ENCODE measurements around the gene PCDHB2.
"Not testable (repeated sequence)": the region's sequence is repeated elsewhere in the genome, so short reads cannot be mapped to it uniquely, and the experiment has no call there.

The PCDHB2 gene

DNA sequence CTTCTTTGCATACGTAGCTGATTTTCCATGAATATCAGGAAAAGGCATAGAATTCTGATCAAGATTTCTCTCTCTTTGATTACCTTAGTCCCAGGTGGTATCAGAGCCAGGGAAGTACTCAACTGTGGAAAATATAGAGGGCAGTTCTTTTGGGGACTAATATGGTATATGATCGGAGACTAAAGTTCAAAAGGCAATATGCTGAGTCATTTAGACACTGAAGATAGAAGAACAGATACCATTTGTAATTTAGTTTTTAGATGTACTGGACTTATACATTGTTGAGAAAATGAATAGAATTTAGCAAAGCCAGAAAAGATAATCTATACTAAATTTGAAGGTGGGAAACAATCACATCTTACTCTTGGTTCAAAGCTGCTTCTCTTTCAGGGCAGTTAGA, 10.9 kb downstream of the PCDHB2 start:
- H3K27ac Mint-ChIP-seq, result no peak overlapping the region
- no peaks in the 10 kb centered on the region for H3K4me1 Mint-ChIP-seq
- TF ChIP-seq, protein P1, sequence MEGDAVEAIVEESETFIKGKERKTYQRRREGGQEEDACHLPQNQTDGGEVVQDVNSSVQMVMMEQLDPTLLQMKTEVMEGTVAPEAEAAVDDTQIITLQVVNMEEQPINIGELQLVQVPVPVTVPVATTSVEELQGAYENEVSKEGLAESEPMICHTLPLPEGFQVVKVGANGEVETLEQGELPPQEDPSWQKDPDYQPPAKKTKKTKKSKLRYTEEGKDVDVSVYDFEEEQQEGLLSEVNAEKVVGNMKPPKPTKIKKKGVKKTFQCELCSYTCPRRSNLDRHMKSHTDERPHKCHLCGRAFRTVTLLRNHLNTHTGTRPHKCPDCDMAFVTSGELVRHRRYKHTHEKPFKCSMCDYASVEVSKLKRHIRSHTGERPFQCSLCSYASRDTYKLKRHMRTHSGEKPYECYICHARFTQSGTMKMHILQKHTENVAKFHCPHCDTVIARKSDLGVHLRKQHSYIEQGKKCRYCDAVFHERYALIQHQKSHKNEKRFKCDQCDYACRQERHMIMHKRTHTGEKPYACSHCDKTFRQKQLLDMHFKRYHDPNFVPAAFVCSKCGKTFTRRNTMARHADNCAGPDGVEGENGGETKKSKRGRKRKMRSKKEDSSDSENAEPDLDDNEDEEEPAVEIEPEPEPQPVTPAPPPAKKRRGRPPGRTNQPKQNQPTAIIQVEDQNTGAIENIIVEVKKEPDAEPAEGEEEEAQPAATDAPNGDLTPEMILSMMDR (IDR thresholded peaks at IDR 0.05; ENCODE audit: unreplicated experiment in 3 of 3), result no peak
- H3K36me3 Mint-ChIP-seq (ENCODE audit: low read depth), result peaks cover 91% of the 10 kb centered on the region
- peaks cover 75% of the 10 kb centered on the region for H3K9me3 Mint-ChIP-seq
- no peak overlapping the region for H3K4me3 Mint-ChIP-seq
- H3K27me3 Mint-ChIP-seq (ENCODE audit: low read depth), result no peaks in the 10 kb centered on the region

DNA sequence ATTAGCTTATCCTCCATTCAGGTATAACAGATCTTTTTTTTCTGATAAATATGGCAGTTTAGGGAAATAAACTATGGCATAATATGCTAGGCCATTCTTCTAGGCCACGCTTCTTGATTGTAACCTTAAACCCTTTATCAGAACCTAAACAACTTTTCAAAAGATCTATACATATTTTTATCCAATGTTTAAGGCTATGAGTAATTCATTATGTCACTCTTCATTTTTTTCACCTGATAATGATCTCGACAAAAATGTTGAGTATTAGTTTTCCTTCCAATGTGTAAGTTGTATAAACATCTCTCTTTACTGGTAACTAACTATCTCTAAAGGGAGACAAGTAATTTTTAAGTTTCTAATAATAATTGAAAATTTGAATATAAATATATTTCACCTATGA, 24.8 kb downstream of the PCDHB2 start:
- no peak overlapping the region for H3K27ac Mint-ChIP-seq
- TF ChIP-seq, protein P1 (IDR thresholded peaks at IDR 0.05; ENCODE audit: unreplicated experiment in 3 of 3), result no peak
- peaks cover 82% of the 10 kb centered on the region for H3K36me3 Mint-ChIP-seq (ENCODE audit: low read depth)
- H3K4me1 Mint-ChIP-seq, result no peaks in the 10 kb centered on the region
- H3K27me3 Mint-ChIP-seq (ENCODE audit: low read depth), result peaks cover 4% of the 10 kb centered on the region
- H3K4me3 Mint-ChIP-seq, result no peak overlapping the region
- H3K9me3 Mint-ChIP-seq, result peaks cover 70% of the 10 kb centered on the region

DNA sequence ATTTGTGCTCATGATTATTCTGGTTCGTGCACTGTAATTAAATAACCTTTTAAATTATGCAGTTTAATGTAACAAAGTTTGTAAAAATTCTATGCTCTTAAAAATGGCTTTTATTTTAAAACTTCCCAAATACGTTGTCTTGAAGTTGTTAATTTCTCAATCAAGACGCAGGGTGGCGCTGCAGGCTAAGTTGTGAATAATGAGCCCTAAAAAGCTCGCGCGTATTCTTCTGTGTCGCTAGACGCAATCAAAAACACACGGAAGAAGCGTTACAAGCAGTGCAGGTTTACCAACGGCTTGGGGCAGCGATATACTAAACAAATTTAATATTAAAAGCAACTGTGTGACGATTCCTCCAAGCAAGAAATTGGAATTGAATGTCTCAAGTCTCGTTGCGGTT, 27.1 kb downstream of the PCDHB2 start, which contains the start of gene PCDHB4:
PCDHB4 (plus strand) TSS at position 256 of the 400 bp plus-strand sequence. CDS start 181 bp downstream, outside the sequence.
- Mint-ChIP-seq H3K4me1 (no peaks in the 10 kb centered on the region), H3K27ac (no peak within 1 kb of the TSS), H3K9me3 (peaks cover 56% of the 10 kb centered on the region), H3K36me3 (ENCODE audit: low read depth) (peaks cover 75% of the 10 kb centered on the region), H3K27me3 (ENCODE audit: low read depth) (peaks cover 4% of the 10 kb centered on the region), H3K4me3 (no peak within 1 kb of the TSS)
- TF ChIP-seq, protein P1 (IDR thresholded peaks at IDR 0.05; ENCODE audit: unreplicated experiment in 3 of 3), result no peak

DNA sequence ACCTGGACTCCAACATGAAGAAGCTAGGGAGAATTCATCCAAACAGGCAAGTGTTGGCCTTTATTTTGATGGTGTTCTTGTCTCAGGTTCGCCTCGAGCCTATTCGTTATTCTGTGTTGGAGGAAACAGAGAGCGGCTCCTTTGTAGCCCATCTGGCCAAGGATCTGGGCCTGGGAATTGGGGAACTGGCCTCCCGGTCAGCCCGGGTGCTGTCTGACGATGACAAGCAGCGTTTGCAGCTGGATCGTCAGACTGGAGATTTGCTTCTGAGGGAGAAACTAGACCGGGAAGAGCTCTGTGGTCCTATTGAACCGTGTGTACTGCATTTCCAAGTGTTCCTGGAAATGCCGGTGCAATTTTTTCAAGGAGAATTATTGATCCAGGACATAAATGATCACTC, 27.6 kb downstream of the PCDHB2 start:
- Mint-ChIP-seq H3K27ac (no peak overlapping the region), H3K4me1 (no peaks in the 10 kb centered on the region), H3K9me3 (peaks cover 57% of the 10 kb centered on the region), H3K4me3 (no peak overlapping the region), H3K36me3 (ENCODE audit: low read depth) (peaks cover 75% of the 10 kb centered on the region), H3K27me3 (ENCODE audit: low read depth) (peaks cover 4% of the 10 kb centered on the region)
- TF ChIP-seq, protein P1 (IDR thresholded peaks at IDR 0.05; ENCODE audit: unreplicated experiment in 3 of 3), result no peak

DNA sequence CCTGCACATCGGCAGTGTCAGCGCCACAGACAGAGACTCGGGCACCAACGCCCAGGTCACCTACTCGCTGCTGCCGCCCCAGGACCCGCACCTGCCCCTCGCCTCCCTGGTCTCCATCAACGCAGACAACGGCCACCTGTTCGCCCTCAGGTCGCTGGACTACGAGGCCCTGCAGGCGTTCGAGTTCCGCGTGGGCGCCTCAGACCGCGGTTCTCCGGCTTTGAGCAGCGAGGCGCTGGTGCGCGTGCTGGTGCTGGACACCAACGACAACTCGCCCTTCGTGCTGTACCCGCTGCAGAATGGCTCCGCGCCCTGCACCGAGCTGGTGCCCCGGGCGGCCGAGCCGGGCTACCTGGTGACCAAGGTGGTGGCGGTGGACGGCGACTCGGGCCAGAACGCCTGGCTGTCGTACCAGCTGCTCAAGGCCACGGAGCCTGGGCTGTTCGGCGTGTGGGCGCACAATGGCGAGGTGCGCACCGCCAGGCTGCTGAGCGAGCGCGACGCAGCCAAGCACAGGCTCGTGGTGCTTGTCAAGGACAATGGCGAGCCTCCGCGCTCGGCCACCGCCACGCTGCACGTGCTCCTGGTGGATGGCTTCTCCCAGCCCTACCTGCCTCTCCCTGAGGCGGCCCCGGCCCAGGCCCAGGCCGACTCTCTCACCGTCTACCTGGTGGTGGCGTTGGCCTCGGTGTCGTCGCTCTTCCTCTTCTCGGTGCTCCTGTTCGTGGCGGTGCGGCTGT, 29.2 kb downstream of the PCDHB2 start:
- H3K27me3 Mint-ChIP-seq (ENCODE audit: low read depth); H3K4me1 Mint-ChIP-seq; H3K27ac Mint-ChIP-seq; H3K4me3 Mint-ChIP-seq: not testable (repeated sequence)
- Mint-ChIP-seq H3K36me3 (ENCODE audit: low read depth) (peaks cover 77% of the 10 kb centered on the region), H3K9me3 (peaks cover 61% of the 10 kb centered on the region)

DNA sequence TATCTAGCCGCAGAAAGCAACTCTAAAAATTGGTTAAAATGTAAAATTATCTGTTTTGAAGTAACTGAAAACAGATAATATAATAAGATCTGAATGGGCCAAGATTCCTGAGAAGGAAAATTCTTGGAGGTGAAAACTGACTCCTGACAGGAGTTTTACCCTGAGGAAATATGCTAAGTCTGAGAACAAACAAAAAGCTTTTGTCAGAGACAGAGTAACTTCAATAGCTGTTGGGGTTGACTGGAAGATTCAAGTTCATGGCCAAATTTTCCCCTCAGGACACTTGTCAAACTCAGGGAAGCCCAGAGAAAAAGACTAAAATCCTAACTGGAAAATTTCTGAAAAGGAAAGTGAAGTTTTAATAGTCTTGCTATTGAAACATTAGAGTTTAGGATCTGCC, 32.9 kb downstream of the PCDHB2 start:
- Mint-ChIP-seq H3K4me3 (no peak overlapping the region), H3K9me3 (peaks cover 65% of the 10 kb centered on the region), H3K4me1 (no peaks in the 10 kb centered on the region), H3K27ac (no peak overlapping the region), H3K27me3 (ENCODE audit: low read depth) (peaks cover 4% of the 10 kb centered on the region), H3K36me3 (ENCODE audit: low read depth) (peaks cover 78% of the 10 kb centered on the region)
- TF ChIP-seq, protein P1 (IDR thresholded peaks at IDR 0.05; ENCODE audit: unreplicated experiment in 3 of 3), result no peak
